GM23338 (cell line): ENCODE measurements around the gene ZNF740. TPM values are rescaled to one million over a fixed set of nuclear protein-coding genes. Genes with fewer than 3 reads are reported as not detected.

Experiments used
- ATAC-seq: fragments of 200-7000 bp; cut with Tn5 transposase; 3 replicates; pipeline ENCODE4 v1.9.1; 2020
- DNase-seq: peaks from one replicate; pipeline ENCODE4 v3.0.0-alpha.2; 2015; ENCODE audit warnings: low spot score
- H2AFZ ChIP-seq: fragments of 200-600 bp; sonication (generic); 2 replicates; pipeline ENCODE4 v1.8.0; 2016; ENCODE audit warnings: antibody characterized with exemption, mild to moderate bottlenecking, moderate library complexity
- H3F3A ChIP-seq: fragments of 200-600 bp; sonication (generic); replicated peaks from 2 replicates; pipeline ENCODE4 v1.8.0; 2017; ENCODE audit warnings: antibody characterized with exemption, mixed run types, low read depth
- H3K27ac ChIP-seq: fragments of 200-600 bp; sonication (generic); 2 replicates; pipeline ENCODE4 v1.6.1; 2016; ENCODE audit warnings: low read depth
- H3K27me3 ChIP-seq: fragments of 200-600 bp; sonication (generic); 2 replicates; pipeline ENCODE4 v1.8.0; 2016; ENCODE audit warnings: mild to moderate bottlenecking, mixed run types, moderate library complexity; ENCODE audit not compliant: insufficient read depth
- H3K36me3 ChIP-seq: fragments of 200-600 bp; sonication (generic); 2 replicates; pipeline ENCODE4 v1.8.0; 2016; ENCODE audit warnings: mild to moderate bottlenecking; ENCODE audit not compliant: insufficient read depth
- H3K4me1 ChIP-seq: fragments of 200-600 bp; sonication (generic); 2 replicates; pipeline ENCODE4 v1.8.0; 2016; ENCODE audit warnings: mild to moderate bottlenecking, moderate library complexity; ENCODE audit not compliant: insufficient read depth
- H3K4me2 ChIP-seq: fragments of 200-600 bp; sonication (generic); 2 replicates; pipeline ENCODE4 v1.7.1; 2017; ENCODE audit warnings: mixed run types
- H3K4me3 ChIP-seq: fragments of 200-600 bp; sonication (generic); 2 replicates; pipeline ENCODE4 v1.6.1; 2016; ENCODE audit warnings: mixed run types
- H3K79me2 ChIP-seq: fragments of 200-600 bp; sonication (generic); replicated peaks from 2 replicates; pipeline ENCODE4 v1.8.0; 2017; ENCODE audit warnings: mild to moderate bottlenecking; ENCODE audit not compliant: insufficient read depth
- H3K9me2 ChIP-seq: fragments of 200-600 bp; sonication (generic); 2 replicates; pipeline ENCODE4 v1.8.0; 2017; ENCODE audit not compliant: insufficient read depth
- H4K20me1 ChIP-seq: fragments of 200-600 bp; sonication (generic); replicated peaks from 2 replicates; pipeline ENCODE4 v1.8.0; 2017; ENCODE audit warnings: mild to moderate bottlenecking; ENCODE audit not compliant: insufficient read depth
- H3K27ac Mint-ChIP-seq: 2 replicates; pipeline ENCODE4 v1.8.0; 2020; ENCODE audit warnings: inconsistent platforms, mild to moderate bottlenecking, moderate library complexity, mixed read lengths
- H3K27me3 Mint-ChIP-seq: 3 replicates; pipeline ENCODE4 v1.8.0; 2022; ENCODE audit warnings: low read depth, mild to moderate bottlenecking, moderate library complexity, mixed read lengths, inconsistent platforms; ENCODE audit not compliant: insufficient read depth, poor library complexity
- H3K36me3 Mint-ChIP-seq: 3 replicates; pipeline ENCODE4 v1.8.0; 2021; ENCODE audit warnings: low read depth, mild to moderate bottlenecking, inconsistent platforms, moderate library complexity, mixed read lengths
- H3K4me1 Mint-ChIP-seq: 3 replicates; pipeline ENCODE4 v1.8.0; 2020; ENCODE audit warnings: mild to moderate bottlenecking, inconsistent platforms, mixed read lengths
- H3K4me3 Mint-ChIP-seq: 3 replicates; pipeline ENCODE4 v1.8.0; 2021; ENCODE audit warnings: moderate library complexity, mild to moderate bottlenecking, inconsistent platforms, mixed read lengths
- H3K9me3 Mint-ChIP-seq: 3 replicates; pipeline ENCODE4 v1.8.0; 2020; ENCODE audit warnings: moderate library complexity, mild to moderate bottlenecking, inconsistent platforms, mixed read lengths
- CREB1 ChIP-seq: fragments of 250-450 bp; sonication (Bioruptor Pico); IDR thresholded peaks from 2 replicates; pipeline ENCODE4 v1.5.0; 2020; ENCODE audit warnings: low read depth, mild to moderate bottlenecking, moderate library complexity
- CTCF ChIP-seq, 2 experiments: fragments of 200-600 bp in 1 of 2; sonication (generic) in 1 of 2; conservative IDR thresholded peaks; 2 replicates each; pipeline versions ENCODE4 v1.5.1 to v1.6.1; 2016 to 2017; ENCODE audit warnings: antibody characterized with exemption in 2 of 2, low read depth in 2 of 2, mild to moderate bottlenecking in 2 of 2, moderate library complexity in 1 of 2
- ETS1 ChIP-seq: IDR thresholded peaks from 2 replicates; pipeline ENCODE4 v1.6.1; 2016; ENCODE audit warnings: antibody characterized with exemption
- EZH2 ChIP-seq: fragments of 200-600 bp; sonication (generic); IDR thresholded peaks from one replicate; pipeline ENCODE4 v1.8.0; 2017; ENCODE audit warnings: antibody characterized with exemption, mild to moderate bottlenecking, low read depth; ENCODE audit not compliant: unreplicated experiment
- POLR2AphosphoS5 ChIP-seq: IDR thresholded peaks from 2 replicates; pipeline ENCODE4 v1.6.1; 2016; ENCODE audit warnings: antibody characterized with exemption, low read depth
- ZNF114 ChIP-seq: fragments of 250-450 bp; sonication (Bioruptor Pico); IDR thresholded peaks from 2 replicates; pipeline ENCODE4 v1.5.0; 2020; ENCODE audit warnings: mild to moderate bottlenecking, moderate library complexity
- ZNF462 ChIP-seq: fragments of 250-450 bp; sonication (Bioruptor Pico); IDR thresholded peaks from 2 replicates; pipeline ENCODE4 v1.5.0; 2020; ENCODE audit warnings: mild to moderate bottlenecking, moderate library complexity
- long read RNA-seq: library from polyadenylated mRNA; unstranded; transcript quantifications from one replicate; pipeline ENCODE4 v2.0.0, GENCODE V29; 2020; ENCODE audit not compliant: unreplicated experiment
- polyA plus RNA-seq: library from polyadenylated mRNA; unstranded; fragments of >200 nt; fragmentation: Nextera tagmentation; extraction: Ambion mirVana; gene quantifications from 2 replicates; pipeline ENCODE4 v1.2.1, GENCODE V29; 2016
- total RNA-seq: library from RNA; depleted of rRNA; stranded (reverse); fragments of >200 nt; shearing (Covaris generic); gene quantifications from 2 replicates; pipeline ENCODE4 v1.2.3, GENCODE V29; 2014; rRNA removed

ZNF740 gene
- 13.0 and 13.2 TPM in 2 replicates for total RNA-seq
- polyA plus RNA-seq: 1.3 and 2.6 TPM in 2 replicates
- long read RNA-seq, partial matches to known transcripts: 1 of 1 reads
- long read RNA-seq, other reads (novel, unspliced or antisense): 0 of 1 reads

GRCh38 chr12:53180220-53180930, at the start of gene ZNF740, which contains the start of gene CSAD:
Gene ZNF740 (plus strand): TSS chr12:53180722. CDS start chr12:53181984, 1,262 bp downstream.
Gene CSAD (minus strand): TSS chr12:53180925. CDS start chr12:53173470, 7,455 bp downstream.
- H3K4me3 ChIP-seq: peak within 1 kb of the TSS; percentile 80
- ATAC-seq (peak; percentile 96), DNase-seq (peak; percentile 98)
- H3K4me2 ChIP-seq: peak within 1 kb of the TSS; percentile 98
- H3K4me3 Mint-ChIP-seq: peak within 1 kb of the TSS; percentile 84
- H3K79me2 ChIP-seq: peaks cover 17% of the 10 kb centered on the region
- peaks cover 32% of the 10 kb centered on the region for H4K20me1 ChIP-seq
- TF ChIP-seq EZH2: peak; percentile 19
- TF ChIP-seq CTCF (conservative IDR thresholded peaks at IDR 0.05; ENCODE audit: low read depth in 2 of 2): 0 out of 4 replicates have a peak, but pooled peaks of 1 of the 2 experiments have one; percentile 0
- TF ChIP-seq ZNF462 (CRISPR knock-in tag): no peak
- no peak for TF ChIP-seq ZNF114 (CRISPR knock-in tag)
- TF ChIP-seq ETS1: peak; percentile 54; the same call in 1 of the 2 replicates
- TF ChIP-seq CREB1 (CRISPR knock-in tag): 0 out of 2 replicates have a peak, but pooled peaks have one; percentile 35
- peak; percentile 31; the same call in 1 of the 2 replicates for TF ChIP-seq POLR2AphosphoS5
- peak within 1 kb of the TSS; percentile 99 for H2AFZ ChIP-seq
- H3F3A ChIP-seq: peaks cover 19% of the 10 kb centered on the region
- H3K36me3 ChIP-seq: peaks cover 11% of the 10 kb centered on the region; the same call in 1 of the 2 replicates
- H3K9me3 Mint-ChIP-seq: no peaks in the 10 kb centered on the region
- H3K4me1 ChIP-seq: peaks cover 23% of the 10 kb centered on the region
- H3K36me3 Mint-ChIP-seq: peaks cover 37% of the 10 kb centered on the region
- peaks cover 47% of the 10 kb centered on the region for H3K27me3 Mint-ChIP-seq
- peaks cover 28% of the 10 kb centered on the region for H3K4me1 Mint-ChIP-seq
- peaks cover 45% of the 10 kb centered on the region for H3K27me3 ChIP-seq
- no peaks in the 10 kb centered on the region for H3K9me2 ChIP-seq
- peak within 1 kb of the TSS; percentile 94 for H3K27ac ChIP-seq
- H3K27ac Mint-ChIP-seq: peak within 1 kb of the TSS; percentile 92
